Esophagus squamous epithelium (tissue), 4 donors: ENCODE data around the gene CENPC.

Experiments
- CTCF ChIP-seq, 6 experiments: fragments of 450-650 bp in 4 of 6; fragments of 200-600 bp in 2 of 6; sonication (generic) in 2 of 6; IDR thresholded peaks; one replicate each; pipeline ENCODE4 v1.5.1; 2016 to 2019; ENCODE audit warnings: antibody characterized with exemption in 6 of 6, mild to moderate bottlenecking in 4 of 6, moderate library complexity in 4 of 6
- POLR2A ChIP-seq, 4 donors: fragments of 450-650 bp; IDR thresholded peaks; one replicate each; pipeline ENCODE4 v1.6.1; 2017; ENCODE audit warnings: antibody characterized with exemption in 4 of 4, mild to moderate bottlenecking in 4 of 4, moderate library complexity in 3 of 4

DNA sequence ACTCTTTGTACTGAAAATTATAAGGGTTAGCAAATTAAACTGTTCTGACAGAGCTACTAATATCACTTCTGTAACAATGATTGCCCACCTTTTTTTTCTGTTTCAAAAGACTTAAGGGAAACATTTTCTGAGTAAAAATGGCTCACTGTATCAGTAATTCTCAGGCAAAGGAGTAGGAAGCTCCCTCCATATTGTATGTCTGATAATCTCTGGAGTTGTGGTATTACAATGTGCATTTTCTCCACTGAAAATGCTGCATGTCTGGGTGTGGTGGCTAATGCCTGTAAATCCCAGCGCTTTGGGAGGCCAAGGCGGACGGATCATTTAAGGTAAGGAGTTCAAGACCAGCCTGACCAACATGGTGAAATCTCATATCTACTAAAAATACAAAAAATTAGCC lies 8.8 kb upstream of the CENPC start:
- TF ChIP-seq CTCF (IDR thresholded peaks at IDR 0.05) (no peak), POLR2A (IDR thresholded peaks at IDR 0.05) (no peak)
